ENCODE results near the gene ELAPOR2.
A peak's percentile ranks its signal among the peaks of the same experiment; 100 is the strongest.

Gene ELAPOR2

DNA sequence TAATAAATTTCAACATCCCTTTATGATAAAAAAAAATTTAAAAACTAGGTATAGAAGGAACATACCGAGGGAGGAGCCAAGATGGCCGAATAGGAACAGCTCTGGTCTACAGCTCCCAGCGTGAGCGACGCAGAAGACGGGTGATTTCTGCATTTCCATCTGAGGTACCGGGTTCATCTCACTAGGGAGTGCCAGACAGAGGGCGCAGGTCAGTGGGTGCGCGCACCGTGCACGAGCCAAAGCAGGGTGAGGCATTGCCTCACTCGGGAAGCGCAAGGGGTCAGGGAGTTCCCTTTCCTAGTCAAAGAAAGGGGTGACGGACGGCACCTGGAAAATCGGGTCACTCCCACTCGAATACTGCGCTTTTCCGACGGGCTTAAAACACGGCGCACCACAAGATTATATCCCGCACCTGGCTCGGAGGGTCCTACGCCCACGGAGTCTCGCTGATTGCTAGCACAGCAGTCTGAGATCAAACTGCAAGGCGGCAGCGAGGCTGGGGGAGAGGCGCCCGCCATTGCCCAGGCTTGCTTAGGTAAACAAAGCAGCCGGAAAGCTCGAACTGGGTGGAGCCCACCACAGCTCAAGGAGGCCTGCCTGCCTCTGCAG lies 19.7 kb downstream of the ELAPOR2 start:
- DNase-seq: peak; percentile 38

DNA sequence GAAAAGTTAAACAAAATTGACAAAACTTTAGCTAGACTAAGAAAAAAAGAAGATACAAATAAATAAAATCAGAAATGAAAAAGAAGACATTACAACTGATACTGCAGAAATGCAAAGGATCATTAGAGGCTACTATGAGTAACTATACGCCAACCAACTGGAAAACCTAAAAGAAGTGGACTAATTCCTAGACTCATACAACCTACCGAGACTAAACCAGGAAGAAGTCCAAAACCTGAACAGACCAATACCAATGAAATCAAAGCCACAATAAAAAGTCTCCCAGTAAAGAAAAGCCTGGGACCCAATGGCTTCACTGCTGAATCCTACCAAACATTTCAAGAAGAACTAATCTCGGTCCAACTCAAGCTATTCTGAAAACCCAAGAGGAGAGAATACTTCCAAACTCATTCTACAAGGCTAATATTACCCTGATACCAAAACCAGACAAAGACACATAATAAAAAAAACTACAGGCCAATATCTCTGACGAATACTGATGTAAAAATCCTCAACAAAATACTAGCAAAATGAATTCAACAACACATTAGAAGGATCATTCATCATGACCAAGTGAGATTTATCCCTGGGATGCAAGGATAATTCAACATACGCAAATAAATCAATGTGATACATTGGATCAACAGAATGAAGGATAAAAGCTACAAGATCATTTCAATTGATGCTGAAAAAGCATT lies 20.3 kb downstream of the ELAPOR2 start:
- no peak for DNase-seq

DNA sequence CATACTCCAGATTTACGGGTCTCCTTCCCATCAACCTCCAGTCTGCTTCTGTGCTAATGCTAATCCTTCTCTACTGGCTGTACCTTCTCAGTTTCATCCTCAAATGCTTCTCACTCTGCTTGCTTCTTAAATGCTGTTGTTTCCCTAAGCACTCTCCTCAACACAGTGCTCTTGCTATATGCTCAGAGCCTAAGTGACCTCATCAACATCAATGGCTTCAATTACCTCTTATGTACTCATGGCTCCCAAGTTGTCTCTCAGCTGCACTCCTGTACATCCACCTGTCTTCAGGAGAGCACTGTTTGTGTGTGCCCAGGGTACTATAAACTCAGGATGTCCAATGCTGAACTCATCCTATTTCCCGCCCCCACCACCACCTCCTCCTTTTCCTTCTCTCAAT lies 22.5 kb downstream of the ELAPOR2 start:
- DNase-seq: no peak

DNA sequence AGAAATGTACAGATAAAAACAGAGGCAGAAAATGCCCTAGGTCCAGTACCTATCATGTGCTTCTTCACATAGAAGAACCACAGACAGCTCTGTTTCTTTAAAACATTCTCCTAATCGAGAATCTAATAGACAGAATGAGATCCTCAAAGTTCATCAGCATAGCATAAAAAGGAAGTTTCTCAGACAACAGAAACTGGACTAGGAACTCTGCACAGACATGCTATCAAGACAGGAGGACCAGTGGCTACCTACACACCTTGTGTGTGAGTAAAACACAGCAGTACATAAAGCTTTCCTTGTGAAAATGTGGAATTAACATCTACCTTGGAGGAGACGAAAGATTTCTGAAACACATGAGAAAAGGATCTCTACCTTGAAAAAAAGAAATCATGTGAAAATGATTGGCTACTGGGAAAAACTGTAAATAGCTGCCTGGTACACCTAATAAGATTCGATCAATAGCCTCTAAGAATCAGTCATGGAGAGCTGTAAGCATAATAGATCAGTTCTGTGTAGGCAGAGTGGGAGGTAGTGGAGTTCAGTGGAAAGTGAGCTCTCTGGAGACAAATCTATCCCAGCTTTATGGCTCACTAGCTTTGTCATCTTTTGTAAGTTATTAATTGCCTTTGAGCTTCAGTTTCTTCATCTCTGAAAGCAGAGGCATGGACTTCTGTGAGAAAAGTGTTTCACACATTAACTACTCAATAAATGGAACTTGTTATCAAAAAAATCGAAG lies 26.7 kb downstream of the ELAPOR2 start:
- DNase-seq: no peak

DNA sequence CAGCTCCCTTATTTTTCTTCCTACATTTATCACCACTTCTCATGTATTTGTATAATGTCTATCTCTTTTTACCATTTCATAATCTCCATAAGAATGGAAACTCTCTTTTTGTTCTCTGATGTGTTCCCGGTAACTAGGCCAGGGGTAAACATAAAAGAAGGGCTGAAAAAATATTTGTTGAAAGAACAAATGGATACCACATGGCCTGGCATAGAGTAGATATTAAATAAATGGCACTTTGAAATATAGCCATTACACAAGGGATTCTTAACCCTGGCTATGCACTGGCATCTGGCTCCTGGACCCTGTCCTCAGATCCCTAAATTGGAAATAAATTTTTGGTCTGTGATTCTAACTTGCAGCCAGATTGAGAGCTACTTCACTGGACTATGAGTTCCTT lies 30.4 kb downstream of the ELAPOR2 start:
- DNase-seq: no peak

DNA sequence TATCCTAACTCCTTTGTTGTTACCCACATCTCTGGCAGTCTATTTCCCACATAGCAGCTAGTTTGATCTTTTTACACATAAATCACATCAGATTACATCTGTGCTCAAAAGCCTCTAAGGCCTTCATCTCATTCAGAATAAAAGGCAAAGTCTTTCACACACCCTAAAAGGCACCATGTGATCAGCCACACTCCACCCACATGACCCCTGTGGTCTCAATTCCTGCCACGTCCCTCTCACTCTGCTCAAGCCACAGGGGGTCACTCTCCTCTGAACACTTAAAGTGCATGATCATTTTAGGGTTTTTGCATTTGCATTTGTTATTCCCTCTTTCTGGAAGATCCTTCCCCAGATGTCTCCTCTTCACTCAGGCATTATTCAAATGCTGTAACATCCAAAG lies 30.8 kb downstream of the ELAPOR2 start:
- no peak for DNase-seq

DNA sequence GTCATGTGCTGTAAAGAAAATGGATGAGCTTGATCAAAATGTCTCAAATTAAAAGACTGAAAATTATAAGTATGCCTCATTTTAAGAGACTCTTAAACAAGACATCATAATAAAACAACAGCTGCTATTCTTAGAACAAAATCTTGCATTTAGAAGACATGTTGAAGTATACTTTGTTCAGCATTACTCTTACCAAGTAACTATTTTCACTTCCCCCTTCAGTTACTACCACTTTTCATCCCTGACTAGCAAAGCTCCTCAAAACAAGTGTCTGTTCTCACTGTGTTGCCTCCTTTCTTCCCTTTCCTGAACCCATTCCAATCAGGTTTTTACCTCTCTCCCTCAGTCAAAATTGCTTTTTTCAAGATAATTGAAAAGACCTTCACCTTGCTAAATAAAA lies 31.6 kb downstream of the ELAPOR2 start:
- no peak for DNase-seq

DNA sequence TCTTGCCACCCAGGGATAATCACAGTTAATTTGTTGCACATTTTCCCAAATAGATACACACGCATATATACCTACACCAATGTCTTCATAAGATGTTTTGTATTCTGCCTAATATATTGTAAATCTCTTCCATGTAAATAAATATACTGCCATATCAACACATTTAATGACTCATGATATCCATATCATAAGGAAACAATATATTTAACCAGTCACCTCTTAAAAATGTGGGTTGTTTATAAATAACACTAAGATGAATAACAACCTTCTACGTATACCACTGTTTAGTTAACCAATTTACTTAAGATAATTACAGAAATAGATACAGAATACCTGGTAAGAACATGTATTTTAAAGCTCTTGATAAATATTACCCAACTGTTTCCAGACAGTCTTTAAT lies 38.2 kb downstream of the ELAPOR2 start:
- DNase-seq: no peak

DNA sequence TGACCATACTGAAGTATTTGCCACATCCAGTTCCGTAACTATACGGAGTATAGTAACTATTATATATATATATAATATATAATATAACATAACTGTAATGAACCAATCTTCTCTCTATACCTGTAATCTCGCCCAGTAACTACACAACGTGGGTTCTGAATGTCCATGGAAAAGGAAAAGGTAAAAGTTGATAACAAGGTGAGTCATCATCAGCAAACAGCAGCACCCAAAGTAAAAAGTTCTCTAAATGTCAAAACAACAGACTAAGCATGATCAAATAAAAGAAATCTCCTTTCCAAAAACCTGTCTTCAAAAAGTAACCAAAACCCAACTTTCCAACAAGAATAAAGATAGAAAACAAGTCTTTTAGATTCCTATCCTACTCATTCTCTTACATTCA lies 42.8 kb downstream of the ELAPOR2 start:
- no peak for DNase-seq

DNA sequence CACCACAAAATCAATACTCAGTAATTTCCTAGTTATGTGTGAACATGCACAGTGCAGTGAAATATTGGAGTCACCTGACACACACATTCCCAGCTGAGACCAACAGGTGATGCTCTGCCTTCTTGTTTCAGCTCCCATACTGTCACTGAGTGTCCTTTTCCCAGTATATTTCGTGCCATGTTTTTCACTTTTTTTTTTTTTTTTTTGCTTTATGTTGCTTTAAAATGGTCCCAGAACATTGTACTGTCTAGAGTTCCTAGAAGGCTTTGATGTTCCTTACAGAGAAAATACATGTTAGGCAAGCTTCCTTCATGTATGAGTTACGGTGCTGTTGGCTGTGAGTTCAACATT lies 45.6 kb downstream of the ELAPOR2 start:
- DNase-seq: no peak

DNA sequence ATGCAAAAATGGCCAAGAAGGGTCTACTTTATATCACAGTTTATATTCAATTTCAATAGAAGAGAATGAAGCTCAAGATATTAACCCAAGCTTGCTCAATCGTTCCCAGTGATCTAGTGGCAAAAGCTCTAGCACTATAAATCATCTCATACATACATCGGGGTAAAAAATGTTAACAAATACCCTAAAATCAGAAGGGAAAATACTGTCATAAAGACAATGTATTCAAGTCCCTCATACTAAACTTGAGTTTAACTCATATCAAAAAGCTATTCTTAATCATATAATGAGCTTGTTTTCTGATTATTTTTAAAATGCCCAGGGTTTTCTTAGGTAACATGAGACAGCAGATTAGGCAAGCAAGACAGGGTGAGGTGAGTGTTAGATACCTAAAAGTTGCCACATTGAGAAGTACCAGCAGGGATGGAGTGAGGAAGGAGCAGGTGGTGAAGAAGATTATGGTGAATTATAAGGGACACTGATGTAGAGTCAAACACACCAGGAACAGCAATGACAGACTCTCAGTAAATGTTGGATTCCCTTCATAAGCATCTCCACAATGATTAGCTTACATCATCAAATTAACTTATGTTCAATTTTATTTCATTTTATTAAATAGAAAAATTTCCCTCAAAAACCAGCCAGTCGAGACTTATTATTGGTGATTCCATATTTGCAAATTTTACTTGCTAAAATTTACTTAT lies 46.2 kb downstream of the ELAPOR2 start:
- DNase-seq: no peak
